Uterus (tissue), 2 donors: ENCODE measurements around the gene RUNX1.

Source experiments
- CTCF ChIP-seq, 4 experiments: fragments of 200-600 bp in 2 of 4; fragments of 450-650 bp in 2 of 4; sonication (generic) in 2 of 4; IDR thresholded peaks; one replicate each; pipeline ENCODE4 v1.5.1; 2016 to 2019; ENCODE audit warnings: antibody characterized with exemption in 4 of 4, mild to moderate bottlenecking in 2 of 4, moderate library complexity in 1 of 4
- POLR2A ChIP-seq, 2 donors: fragments of 450-650 bp; IDR thresholded peaks; one replicate each; pipeline ENCODE4 v1.6.1; 2016; ENCODE audit warnings: antibody characterized with exemption in 2 of 2, mild to moderate bottlenecking in 1 of 2, moderate library complexity in 1 of 2

GRCh38 chr21:35006248-35006647, 42.9 kb downstream of the RUNX1 start:
- TF ChIP-seq CTCF (IDR thresholded peaks at IDR 0.05): no peak
- no peak for TF ChIP-seq POLR2A (IDR thresholded peaks at IDR 0.05)
